ENCODE results near the gene FTCDNL1. TPM values are rescaled to one million over a fixed set of nuclear protein-coding genes. Genes with fewer than 3 reads are reported as not detected.

FTCDNL1 gene
- total RNA-seq, 1 donor from 2014 or later: 3.4 TPM

DNA sequence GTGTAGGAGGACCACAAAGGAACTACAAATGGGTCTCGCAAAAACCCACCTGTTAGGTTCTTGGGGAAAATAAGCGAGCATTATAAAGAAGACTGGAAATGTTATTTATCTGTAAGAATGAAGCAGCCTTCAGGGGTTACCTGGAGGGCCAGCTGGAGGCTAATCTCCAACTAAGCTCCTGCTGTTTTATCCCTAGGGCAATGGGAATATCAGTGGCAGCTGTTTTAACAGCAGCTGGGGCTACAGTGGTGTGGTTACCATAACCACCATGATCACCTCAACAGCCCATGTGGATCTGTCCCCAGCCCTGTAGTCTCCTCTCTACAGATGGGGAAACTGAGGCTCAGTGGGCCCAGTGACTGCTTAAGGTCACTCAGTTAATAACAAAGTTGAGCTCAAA, 108.1 kb downstream of the FTCDNL1 start:
- intact Hi-C loops (cut with DNase I): no loop called here
- DNase-seq (ENCODE audit: low spot score in 2 of 2): no peak
- no peaks in the 10 kb centered on the region for H3K36me3 ChIP-seq

DNA sequence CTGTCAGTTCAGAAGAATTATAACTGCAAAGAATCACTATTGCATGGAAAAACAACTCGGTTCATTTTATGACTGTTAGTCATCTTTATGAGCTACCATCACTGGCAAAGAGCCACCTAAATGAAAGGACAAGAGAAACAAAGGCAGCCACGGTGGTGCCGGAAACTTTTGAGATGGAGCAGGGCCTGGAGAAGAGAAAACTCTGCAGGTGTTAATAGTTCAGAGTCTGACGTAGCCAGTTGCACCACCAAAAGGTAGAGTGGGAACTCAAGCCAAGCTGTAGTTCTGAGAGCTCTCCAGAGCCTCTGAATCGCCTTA, 110.9 kb downstream of the FTCDNL1 start:
- DNase-seq (ENCODE audit: low spot score in 2 of 2): no peak

More for the DNA sequence above, 108.1 kb downstream of the FTCDNL1 start:
- Histone ChIP-seq H3K27me3 (no peaks in the 10 kb centered on the region), H3K9me3 (no peaks in the 10 kb centered on the region), H3K4me3 (no peak overlapping the region), H3K27ac (no peak overlapping the region), H3K4me1 (peaks cover 2 to 4% of the 10 kb centered on the region in 2 donors)
- TF ChIP-seq CTCF (IDR thresholded peaks at IDR 0.05): no peak

GRCh38 chr2:199739413-199740110, 111.4 kb downstream of the FTCDNL1 start:
- no peak overlapping the region for H3K27ac ChIP-seq
- H3K9me3 ChIP-seq: no peaks in the 10 kb centered on the region
- peaks cover 2 to 4% of the 10 kb centered on the region in 2 donors for H3K4me1 ChIP-seq
- H3K4me3 ChIP-seq: no peak overlapping the region
- TF ChIP-seq CTCF (IDR thresholded peaks at IDR 0.05): peak; percentile 58 to 88 (median 84)
- H3K36me3 ChIP-seq: no peaks in the 10 kb centered on the region
- H3K27me3 ChIP-seq: no peaks in the 10 kb centered on the region
- peak in 1 of 2 donors; percentile 75 for DNase-seq (ENCODE audit: low spot score in 2 of 2)
- intact Hi-C loops (cut with DNase I): loop anchor here (2.0 kb wide), 1 partner anchor 1427 kb away; no protein-coding TSS in a partner anchor

More for the DNA sequence above, 110.9 kb downstream of the FTCDNL1 start:
- intact Hi-C loops (cut with DNase I): no loop called here
- Histone ChIP-seq H3K9me3 (no peaks in the 10 kb centered on the region), H3K27me3 (no peaks in the 10 kb centered on the region), H3K27ac (no peak overlapping the region), H3K4me3 (no peak overlapping the region), H3K4me1 (peaks cover 2 to 4% of the 10 kb centered on the region in 2 donors), H3K36me3 (no peaks in the 10 kb centered on the region)
- TF ChIP-seq CTCF (IDR thresholded peaks at IDR 0.05): no peak

DNA sequence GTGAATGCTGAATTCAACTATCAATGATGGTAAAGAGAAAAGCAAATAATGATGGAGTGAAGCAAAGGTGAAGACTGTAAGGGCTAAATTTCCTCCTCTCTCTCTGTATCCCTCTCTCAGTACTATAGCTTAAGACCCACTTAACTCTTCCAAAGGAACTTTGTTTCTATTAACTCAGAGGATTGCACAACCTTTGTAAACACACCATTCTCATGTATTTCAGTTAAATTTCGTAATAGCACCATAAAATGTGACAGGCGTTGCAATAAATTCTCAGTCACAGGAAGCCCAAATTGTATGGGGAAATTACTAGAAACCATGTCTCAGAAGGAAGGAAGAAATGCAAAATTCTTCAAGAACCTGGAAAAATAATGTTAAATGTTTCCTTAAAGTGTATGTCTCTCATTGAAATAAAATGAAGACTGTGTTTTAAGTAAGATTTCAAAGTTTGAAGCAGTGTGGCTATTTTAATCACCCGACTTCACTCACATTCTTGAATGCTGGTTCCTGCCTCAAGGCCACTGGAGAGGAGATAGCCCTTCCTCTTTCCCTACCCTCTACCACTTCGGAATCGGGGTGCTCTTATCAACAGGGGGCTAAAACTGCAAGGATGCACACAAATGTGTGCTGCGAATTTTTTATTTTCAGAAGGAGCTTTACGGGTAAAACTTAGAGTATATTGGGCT, 112.1 kb downstream of the FTCDNL1 start:
- intact Hi-C loops (cut with DNase I): loop anchor here (2.0 kb wide), 1 partner anchor 1426 kb away; no protein-coding TSS in a partner anchor
- Histone ChIP-seq H3K27me3 (no peaks in the 10 kb centered on the region), H3K4me1 (peaks cover 2 to 4% of the 10 kb centered on the region in 2 donors), H3K27ac (no peak overlapping the region), H3K36me3 (no peaks in the 10 kb centered on the region), H3K9me3 (no peaks in the 10 kb centered on the region), H3K4me3 (no peak overlapping the region)
- DNase-seq (ENCODE audit: low spot score in 2 of 2): no peak
- no peak for TF ChIP-seq CTCF (IDR thresholded peaks at IDR 0.05)

DNA sequence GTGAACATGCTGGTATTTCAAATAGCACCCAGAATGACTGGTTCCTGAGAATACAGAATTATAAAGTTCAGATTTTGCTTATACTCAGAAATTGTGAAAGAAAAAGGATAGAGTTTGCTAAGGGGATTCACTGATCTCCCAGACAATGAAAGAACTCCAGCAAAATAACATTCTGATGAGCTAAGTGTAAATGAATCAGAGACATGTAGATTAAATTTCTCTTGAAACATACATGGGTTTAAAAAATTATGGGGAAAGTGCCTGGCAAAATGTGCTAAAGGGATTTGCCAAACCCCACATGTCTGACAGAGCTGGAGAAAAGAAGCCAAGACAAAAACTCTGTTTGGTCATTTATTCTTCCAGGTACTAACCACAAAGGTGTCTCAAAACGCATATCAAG, 116.3 kb downstream of the FTCDNL1 start:
- intact Hi-C loops (cut with DNase I): no loop called here
- H3K27ac ChIP-seq: no peak overlapping the region
- TF ChIP-seq CTCF (IDR thresholded peaks at IDR 0.05): no peak
- H3K4me3 ChIP-seq: no peak overlapping the region
- peaks cover under 1 to 4% of the 10 kb centered on the region in 2 donors for H3K4me1 ChIP-seq
- no peaks in the 10 kb centered on the region for H3K36me3 ChIP-seq
- H3K27me3 ChIP-seq: no peaks in the 10 kb centered on the region
- DNase-seq (ENCODE audit: low spot score in 2 of 2): no peak
- H3K9me3 ChIP-seq: no peaks in the 10 kb centered on the region

Data from ascending aorta (tissue), 2 donors.